Stimulated activated CD8-positive, alpha-beta memory T cell treated with anti-CD3 and anti-CD28 coated beads, Interleukin-2, amount 100 ng/mL, for 1 hour (primary cell): ENCODE data around the gene PLXNA4.

ENCODE experiments used
- DNase-seq, 2 donors: peaks; one replicate each; pipeline ENCODE4 v3.0.0-alpha.2; 2020; ENCODE audit warnings: low read depth in 2 of 2

PLXNA4 gene

DNA sequence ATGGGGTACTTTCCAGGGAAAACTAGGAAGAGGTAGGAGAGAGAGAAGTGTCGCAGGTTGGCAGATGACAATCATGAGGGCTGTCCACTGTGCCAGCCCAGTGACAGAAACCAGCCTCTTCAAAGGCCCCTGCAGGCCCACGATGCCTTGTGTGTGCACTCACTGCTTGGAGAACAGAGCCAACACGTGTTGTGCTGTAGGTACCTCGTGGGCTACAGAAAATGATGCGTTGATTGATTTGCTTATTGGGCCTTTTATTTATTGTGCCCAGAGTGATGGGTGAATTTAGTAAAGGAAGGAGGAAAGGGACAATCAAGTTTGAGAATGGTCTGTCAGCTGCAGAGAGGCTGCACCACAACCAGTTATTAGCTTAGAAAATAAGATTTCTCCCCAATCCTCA, 215.1 kb downstream of the PLXNA4 start:
- no peak for DNase-seq

DNA sequence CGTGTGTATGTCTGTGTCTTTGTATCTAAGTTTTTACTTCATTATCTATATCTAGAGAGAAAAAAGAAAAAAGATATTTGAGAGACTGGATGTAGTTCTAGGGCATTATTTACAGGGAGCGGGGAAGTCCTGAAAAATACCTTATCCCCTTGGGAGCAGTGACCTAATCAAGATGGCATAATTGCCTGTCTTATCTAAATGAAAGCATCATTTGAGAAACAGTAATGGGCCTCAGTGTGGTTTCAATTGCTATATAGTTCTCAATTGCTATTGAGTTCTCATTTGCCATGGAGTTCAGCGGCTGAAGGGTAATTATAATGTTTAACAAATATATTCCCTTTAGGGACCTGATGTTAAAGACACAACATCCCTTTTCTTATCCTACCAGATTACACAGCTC, 216.5 kb downstream of the PLXNA4 start:
- no peak for DNase-seq

DNA sequence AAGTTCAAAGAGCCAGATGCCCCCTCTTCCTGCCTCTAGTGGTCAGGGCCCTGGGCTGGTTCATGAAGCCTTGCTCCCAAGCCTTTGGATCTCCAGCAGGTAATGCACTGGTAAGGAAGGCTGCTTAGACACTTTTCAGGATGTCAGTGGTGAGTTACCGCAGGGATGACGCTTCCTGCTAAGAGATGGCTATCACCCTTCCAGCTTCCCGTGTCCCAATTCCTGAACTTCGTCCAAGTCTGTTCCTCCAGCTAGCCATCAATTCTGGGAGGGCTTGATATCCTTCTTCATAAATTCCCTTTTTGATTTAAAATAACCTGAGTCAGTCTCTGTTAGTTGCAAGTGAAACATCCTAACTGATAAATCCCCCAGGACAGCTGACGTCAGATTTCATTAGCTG, 221.2 kb downstream of the PLXNA4 start:
- no peak for DNase-seq

DNA sequence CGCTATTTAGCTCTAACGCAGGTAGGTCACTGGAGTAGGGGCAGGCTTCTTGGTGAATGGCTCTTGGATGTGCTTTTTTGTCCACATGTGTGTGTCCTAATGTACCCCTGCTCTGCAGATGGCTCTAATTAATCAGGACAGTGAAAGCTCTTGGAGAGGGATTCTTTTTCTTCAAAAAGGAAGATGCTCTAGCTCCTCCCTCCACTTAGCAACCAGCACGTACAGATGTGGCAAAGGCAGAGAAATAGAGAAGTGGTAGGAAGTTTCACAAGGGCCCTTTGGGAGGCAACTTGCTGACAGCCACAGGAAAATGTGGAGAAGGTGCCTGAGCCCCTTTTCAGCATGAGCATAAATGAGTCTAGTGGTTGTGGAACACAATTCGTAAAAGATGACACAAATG, 221.7 kb downstream of the PLXNA4 start:
- DNase-seq: no peak

DNA sequence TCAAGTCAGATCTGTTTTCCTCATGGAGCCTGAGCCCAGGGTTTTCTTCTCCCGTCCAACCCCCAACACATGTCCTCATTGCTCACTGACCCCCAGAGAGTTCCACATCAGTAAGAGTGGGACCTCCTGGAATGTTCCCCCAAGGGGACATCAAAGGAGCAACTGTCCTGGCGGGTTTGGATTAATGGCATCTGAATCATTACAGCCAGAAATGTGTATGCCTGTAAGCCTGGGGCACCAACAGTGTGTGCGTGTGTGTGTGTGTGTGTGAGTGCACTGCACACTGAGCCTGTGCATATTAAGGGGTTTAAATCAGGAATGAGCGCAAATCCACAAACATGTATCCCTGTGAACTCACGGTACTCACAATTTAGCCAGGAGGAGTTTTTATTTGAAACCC, 222.3 kb downstream of the PLXNA4 start:
- DNase-seq: no peak

DNA sequence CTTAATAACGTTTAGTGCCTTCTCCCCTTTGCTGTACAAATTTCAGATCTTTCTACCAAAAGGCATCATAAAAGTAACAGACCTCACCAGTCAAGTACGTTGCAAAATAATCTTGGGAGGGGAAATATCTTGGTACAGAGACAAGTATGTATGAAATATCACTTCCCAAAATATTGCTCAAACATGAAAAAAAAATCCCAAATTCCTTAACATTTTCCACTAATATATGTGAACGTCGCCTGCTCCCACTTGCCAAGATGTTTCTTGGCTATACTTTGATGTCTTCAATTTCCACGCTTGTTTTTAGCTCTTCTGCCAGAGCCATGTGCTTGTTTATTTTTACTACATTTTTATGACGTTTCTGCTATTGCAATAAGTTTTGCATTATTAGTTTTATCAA, 223.5 kb downstream of the PLXNA4 start:
- DNase-seq: no peak

DNA sequence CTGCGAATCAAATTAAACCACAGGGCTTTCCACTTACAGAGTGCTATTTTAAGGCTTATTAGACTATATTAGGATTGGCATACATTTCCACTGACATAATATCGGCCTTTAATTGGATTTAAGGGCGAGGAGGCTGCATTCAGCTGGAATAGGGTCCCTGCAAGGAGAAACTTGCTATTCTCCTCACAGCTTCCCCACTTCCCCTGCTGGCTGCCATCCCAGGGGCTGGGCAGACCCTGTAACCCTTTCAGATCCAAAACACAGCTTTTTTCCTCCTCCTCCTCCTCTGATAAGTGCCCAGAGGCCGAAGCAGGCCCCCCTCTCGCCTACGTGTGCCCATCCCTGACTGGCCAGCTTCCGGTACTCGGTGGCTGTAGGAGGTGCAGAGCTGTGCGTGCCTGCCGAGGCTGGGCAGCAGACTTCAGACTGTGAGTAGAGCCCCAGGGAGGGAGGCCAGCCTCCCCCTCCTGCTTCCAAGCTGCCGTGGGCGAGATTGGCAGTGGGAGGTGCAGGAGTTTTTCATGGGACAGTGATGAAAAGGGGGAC, 224.2 kb downstream of the PLXNA4 start:
- no peak for DNase-seq

DNA sequence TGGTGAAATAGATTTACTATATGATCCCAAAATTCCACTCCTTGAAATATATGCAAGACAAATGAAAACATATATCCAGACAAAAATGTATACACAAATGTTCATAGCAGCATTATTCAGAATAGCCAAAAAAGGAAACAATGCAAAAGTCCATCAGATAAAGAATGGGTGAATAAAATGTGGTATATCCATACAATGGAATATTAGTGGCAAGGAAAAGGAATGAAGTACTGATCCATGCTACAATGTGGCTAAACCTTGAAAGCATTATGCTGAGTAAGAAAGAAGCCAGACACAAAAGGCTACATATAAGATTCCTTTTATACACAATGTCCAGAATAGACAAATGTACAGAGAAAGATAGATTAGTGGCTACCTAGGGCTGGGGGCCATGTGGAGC, 225.5 kb downstream of the PLXNA4 start:
- DNase-seq: no peak

DNA sequence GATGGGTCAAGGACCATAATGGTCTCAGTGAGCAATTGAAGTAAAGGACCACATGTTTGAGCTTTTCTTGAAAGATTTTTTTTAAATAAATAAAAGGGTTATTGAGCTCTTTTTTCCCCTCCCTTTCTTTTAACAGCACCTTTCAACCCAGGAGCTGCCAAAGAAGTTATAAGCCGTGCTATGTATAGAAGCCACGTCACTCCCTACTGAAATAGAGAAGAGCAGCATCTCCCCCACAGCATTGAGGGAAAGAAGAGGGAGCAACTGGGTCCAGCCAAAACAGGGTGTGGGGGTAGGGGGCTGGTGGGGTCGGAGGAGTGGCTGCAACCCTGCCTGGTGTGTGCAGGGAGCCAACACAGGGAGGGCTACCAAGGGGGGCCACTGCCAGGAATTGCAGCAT, 227.2 kb downstream of the PLXNA4 start:
- no peak for DNase-seq

DNA sequence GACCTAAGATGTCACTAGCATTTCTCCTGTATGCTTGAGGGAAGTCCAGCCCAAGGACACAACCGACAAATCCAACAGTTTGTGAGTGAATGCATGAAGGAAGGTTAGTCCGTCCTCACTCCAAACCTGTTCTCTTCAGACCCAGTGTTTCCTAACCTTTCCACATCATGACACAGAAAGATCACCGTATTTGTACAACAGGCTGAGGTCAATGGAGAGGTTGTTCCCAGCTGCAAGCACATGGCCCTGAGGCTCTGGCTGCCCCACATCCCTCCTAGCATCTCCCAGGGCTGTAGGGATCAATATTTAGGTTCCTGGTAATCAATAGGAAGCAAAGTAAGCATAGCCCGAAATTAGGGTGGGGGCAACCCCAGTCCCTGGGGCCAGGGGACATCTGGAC, 227.9 kb downstream of the PLXNA4 start:
- no peak for DNase-seq

DNA sequence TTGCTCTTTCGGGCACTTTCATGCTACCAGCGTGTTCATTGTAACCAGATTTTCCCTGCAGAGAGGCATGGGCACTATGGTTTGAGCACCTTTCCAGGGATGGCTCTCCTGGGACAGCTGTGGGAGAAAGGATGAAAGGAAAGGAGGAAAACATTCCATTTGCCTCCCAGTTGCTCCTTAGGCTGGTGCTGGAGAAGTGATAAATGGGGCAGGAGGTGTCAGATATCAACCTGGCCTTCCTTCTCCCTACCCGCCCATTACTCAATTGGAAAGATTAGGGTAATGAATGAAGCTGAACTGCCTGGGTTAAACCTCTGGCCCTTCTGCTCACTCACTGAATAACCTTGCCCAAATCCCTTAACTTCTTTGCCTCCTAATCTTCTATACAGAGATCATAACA, 228.4 kb downstream of the PLXNA4 start:
- DNase-seq: no peak

DNA sequence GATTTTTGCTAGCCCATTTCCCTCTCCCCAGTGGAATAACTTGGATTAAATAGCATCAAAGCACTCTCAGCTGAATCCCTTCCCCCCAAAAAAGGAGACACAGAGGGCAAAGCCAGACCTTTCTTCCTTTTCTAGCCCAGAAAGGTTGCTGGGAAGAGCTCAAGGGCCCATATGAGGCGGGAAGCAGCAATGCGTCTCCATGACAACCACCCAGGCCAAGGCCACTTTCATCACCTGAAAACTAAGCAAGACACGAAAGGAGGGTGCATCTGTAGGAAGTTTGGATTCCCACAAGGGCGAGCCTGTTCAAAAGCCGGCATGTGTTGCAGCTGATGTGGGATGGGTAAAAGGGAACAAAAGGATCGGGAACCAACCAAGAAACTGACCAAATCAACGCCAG, 229.1 kb downstream of the PLXNA4 start:
- no peak for DNase-seq

DNA sequence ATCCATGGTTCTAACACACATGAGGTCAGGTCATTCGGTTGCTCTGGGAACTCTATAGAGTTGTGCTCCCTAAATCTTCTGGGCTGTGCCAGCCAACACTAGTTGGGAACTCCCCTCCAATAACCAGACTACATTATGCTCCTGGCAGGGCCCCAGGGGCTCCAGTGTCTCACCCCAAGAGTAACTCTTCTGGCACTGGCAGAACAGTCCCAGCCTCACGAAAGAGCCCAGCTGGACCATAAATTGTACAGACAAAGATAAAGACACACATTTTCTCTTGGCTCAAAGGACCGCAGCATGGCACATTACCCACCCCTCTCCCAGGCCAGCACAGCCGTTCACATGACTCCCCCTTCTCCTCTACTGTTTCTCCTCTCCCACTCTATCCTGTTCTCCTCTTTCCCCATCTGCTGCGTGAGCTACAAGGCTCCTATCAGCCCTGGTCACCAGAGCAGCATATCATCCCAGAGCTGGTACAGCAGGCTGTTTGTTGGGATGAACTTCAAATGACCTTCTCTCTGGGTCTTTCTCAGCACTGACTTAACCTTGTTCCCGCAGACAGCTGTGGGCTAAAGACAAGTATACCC, 230.6 kb downstream of the PLXNA4 start:
- DNase-seq: no peak

DNA sequence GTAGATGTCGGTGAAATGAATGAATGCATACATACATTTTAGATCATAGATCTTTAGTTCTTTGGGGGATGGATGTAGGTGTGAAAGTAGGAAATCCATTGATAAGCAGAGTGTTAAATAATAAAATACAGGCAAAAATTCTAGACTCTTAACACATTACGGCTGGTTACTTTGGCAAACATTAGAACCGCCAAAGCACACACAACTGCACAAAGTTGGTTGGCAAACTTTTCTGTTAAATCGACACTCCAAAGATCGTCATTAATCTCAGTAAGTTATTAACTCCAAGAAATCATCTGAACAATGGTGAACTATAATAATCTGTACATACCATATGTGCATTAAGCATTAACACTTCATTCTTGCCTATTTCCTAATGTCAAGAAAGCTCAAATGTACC, 231.2 kb downstream of the PLXNA4 start:
- DNase-seq: no peak

DNA sequence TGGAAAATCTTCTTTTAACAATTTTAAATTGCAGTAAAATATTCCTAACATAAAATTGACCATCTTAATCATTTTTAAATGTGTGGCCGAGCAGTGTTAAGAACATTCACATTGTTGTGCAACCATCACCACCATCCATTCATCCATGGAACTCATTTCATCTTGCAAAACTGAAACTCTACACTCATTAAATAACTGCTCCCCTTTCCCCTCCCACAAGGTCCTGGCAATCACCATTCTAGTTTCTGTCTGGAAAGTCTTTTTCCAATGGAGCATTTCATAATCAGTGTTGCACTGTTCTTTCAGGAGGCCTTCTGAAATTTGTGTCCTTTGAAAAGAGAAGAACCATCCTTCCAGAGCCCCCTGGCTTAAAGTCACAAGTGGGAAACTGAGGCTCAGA, 233.1 kb downstream of the PLXNA4 start:
- no peak for DNase-seq

DNA sequence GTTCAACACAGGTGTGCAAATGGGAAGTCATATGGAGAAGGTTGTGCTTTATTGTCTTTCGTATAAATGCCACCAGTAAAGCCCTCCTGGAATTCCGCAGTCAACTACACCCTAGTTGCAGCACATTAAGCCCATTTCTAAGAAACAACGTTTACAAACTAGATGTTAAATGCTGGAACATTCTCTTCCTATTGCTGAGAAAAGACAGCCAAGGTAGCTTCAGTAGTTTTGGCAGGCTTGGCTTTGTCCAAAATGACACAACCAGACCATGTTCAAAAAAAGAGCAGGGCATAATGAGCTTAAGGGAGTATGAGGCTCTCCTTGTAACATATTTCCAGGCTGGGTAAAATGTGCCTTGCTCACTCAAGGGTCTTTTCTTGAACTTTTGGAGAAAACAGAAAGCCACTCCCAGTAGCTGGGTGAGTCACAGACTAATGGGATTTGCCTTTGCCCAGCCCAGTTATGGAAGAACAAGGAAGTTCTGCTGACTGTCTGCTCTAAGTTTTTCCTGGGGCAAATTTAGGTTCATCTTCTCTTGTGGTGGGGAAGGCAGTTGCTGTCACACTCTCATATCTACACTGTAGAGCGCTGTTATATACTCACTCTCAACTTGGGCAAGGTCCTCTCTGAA, 238.7 kb downstream of the PLXNA4 start:
- no peak for DNase-seq

DNA sequence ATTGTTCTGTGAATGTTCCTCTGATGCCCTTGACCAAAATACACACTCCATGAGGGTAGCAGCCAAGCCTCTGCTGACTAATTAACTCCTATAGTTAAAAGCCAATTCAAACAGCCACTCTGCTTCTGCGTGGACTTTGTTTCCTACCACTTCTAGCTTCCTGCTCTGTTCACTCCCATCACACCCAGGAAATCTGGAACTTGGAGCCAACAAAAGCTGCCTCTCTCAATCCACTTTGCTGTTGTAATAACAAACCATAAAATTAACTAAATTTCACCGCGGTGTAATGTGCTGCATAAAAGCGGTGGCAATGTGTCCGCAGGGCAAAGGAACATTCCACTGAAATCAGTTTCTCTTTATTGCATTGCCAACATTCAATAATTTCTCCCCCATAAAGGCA, 239.5 kb downstream of the PLXNA4 start:
- no peak for DNase-seq

DNA sequence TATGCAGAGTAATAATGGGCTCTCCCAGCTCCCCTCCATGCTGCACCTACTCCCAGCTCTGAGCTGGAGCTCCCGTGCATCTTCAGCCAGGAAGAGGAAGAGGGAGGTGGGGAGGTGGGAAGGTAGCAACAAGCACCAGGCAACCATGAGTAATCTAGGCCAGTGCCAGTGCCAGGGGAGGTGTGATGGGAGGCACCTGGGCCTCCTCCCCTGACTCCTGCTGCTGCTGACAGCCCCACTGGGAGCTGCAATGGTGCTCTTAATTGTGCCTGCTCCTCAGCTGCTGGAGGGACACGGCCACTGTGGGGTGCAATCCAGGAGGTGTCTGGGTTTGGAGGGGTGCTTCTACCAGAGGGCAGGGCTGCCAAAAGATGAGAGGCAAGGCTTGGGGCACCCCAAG, 243.0 kb downstream of the PLXNA4 start:
- no peak for DNase-seq

DNA sequence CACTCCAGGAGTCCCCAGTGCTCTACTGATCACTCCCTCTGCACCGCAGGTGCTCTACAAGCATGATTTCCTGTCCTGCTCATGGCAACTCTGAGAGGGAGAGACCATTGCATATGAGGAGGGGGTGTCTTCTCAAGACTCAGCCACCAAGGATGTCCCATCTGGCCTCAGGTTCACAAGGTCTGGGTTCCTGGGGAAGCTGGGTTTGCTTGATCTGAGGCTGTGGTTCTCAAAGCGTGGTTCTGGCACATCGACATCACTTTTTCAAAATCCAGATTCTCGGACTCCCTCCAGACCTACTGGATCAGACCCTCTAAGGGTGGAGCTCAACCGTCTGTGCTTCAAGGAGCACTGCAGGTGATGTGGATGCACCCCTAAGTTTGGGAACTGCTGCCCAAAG, 247.5 kb downstream of the PLXNA4 start:
- DNase-seq: no peak

DNA sequence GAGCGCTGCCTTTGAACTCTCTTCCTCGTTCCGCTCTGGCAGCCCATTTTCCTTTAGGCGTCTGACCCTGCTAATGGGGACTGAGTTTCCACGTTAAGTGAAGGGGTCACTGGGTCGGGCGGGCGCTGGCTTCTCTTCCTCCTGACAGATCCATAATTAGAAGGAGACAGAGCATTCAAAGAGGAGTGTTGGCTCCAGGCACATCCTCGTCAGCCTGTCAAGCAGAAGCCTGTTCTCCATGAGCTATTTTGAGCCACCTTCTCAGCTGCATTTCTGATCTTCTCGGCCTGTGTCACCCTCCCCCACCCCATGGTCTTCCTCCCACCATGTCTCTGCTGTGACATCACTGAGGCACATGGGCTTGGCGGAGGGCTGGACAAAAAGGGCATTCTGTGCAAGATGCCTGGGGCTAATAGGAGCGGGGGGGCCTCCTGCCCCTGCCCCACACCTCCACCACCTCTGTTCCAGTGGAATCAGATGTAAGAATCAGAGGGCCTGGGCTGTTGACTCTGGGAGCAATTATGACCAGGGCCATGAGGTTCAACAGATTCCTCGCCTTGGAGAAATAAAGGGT, 248.1 kb downstream of the PLXNA4 start:
- no peak for DNase-seq

DNA sequence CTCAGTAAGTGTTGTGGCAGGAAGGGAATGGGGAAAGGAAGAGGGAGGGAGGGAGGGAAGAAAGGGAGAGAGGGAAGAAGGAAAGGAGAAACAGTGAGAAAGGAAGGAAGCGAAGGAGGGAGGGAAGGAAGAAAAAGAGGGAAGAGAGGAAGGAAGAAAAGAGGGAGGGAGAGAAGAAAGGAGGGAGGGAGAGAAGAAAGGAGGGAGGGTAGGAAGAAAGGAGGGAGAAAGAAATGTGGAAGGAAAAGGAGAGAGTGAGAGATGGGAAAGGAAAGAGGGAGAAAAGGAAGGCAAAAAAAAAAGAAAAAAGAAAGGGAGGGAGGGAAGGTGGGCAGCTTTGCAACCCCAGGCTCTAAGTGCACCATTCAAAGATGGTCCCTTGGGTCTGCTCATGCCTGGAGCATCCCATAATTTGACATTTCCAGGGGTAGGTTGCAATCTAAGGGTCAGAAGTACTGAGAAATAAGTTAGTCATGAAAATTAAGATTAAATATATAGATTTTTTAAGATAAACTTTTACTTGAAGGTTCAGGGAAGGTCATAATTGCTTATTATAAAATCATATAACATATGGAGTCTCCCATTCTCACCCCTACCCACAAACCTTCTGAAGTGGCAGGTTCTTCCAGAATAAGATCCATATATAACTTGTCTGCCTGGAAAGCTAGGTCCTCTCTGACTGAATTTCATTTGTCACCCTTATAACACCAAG, 249.2 kb downstream of the PLXNA4 start:
- no peak for DNase-seq

DNA sequence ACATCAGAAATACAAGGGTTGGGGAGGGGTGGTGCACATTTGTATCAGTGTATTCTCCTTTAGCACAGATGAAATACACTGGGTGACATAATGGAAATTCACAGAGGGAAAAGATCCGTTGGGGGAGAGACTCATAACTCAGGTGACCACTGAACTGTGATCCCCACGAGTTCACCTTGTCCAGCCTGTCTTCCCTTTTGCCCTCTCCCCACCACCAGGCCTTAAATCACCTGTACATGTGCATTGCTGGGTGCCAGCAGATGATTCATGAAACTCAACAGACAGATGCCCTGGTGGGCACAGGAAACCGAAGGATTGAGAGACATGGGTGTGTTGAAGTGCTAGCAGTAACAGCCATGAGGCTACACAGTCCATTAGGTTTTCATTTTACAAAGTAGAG, 253.3 kb downstream of the PLXNA4 start:
- no peak for DNase-seq

DNA sequence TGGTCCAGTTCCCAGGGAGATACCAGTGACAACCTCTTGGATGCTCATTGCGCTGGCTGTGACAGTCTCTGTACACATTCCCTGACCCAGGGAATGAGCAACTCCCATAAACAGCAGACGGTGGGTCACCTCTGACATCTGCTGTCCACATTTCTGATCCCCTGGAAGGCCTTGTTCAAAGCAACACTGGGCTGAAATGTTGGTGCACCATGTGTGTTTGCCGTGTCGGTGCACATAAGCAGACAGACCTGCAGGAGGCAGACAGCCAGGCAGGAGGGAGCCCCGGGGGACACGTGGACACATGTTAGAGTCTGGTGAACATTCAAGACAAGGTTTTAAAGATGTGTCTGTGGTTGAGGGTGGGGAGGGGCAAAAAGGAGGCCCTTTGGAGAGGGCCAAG, 254.9 kb downstream of the PLXNA4 start:
- DNase-seq: no peak
